PC-3 (cell line): ENCODE measurements around the gene POLA1. TPM values are rescaled to one million over a fixed set of nuclear protein-coding genes. Genes with fewer than 3 reads are reported as not detected.
A peak's percentile ranks its signal among the peaks of the same experiment; 100 is the strongest.

Experiments used
- ATAC-seq: fragments of 200-7000 bp; cut with Tn5 transposase; 2 replicates; pipeline ENCODE4 v1.9.1; 2020; ENCODE audit warnings: mild to moderate bottlenecking, moderate library complexity
- BruUV-seq: library from RNA; stranded (reverse); fragments of 400-500 nt; replicated peaks from 2 replicates; lab custom pipeline; 2021; lab: Mats Ljungman, UMichigan
- CTCF ChIA-PET: fragments of 300-600 bp; sonication (Branson Sonifier 250); formaldehyde crosslinking; loops from one replicate; lab custom pipeline; 2022; ENCODE audit warnings: antibody characterized with exemption; lab: Charles Lee
- POLR2A ChIA-PET: fragments of 300-600 bp; sonication (Branson Sonifier 250); formaldehyde crosslinking; loops from one replicate; lab custom pipeline; 2022; ENCODE audit warnings: antibody characterized with exemption; ENCODE audit not compliant: unreplicated experiment; lab: Charles Lee
- DNase-seq: peaks from one replicate; pipeline ENCODE4 v3.0.0-alpha.2; 2015
- H2AFZ ChIP-seq: fragments of 300-600 bp; sonication (generic); 2 replicates; pipeline ENCODE4 v1.6.0; 2016; ENCODE audit warnings: antibody characterized with exemption, low read length
- H3F3A ChIP-seq: fragments of 300-600 bp; sonication (generic); one replicate; pipeline ENCODE4 v1.6.0; 2017; ENCODE audit warnings: antibody characterized with exemption, low read length, control low read depth, mild to moderate bottlenecking; ENCODE audit not compliant: unreplicated experiment
- H3K27ac ChIP-seq: fragments of 300-600 bp; sonication (generic); 2 replicates; pipeline ENCODE4 v1.5.1; 2016; ENCODE audit warnings: mild to moderate bottlenecking, low read length
- H3K27me3 ChIP-seq: fragments of 300-600 bp; sonication (generic); 2 replicates; pipeline ENCODE4 v1.6.1; 2016; ENCODE audit warnings: low read length, mixed read lengths
- H3K36me3 ChIP-seq: fragments of 300-600 bp; sonication (generic); 2 replicates; pipeline ENCODE4 v1.6.1; 2016; ENCODE audit warnings: low read depth, mixed run types, low read length, mixed read lengths
- H3K4me1 ChIP-seq: fragments of 300-600 bp; sonication (generic); 2 replicates; pipeline ENCODE4 v1.5.1; 2016; ENCODE audit warnings: low read length; ENCODE audit not compliant: insufficient read depth
- H3K4me2 ChIP-seq: fragments of 300-600 bp; sonication (generic); 2 replicates; pipeline ENCODE4 v1.6.0; 2016; ENCODE audit warnings: low read length
- H3K4me3 ChIP-seq: fragments of 300-600 bp; sonication (generic); 2 replicates; pipeline ENCODE4 v1.5.1; 2016; ENCODE audit warnings: mild to moderate bottlenecking, low read length, mixed read lengths
- H3K79me2 ChIP-seq: fragments of 300-600 bp; sonication (generic); 2 replicates; pipeline ENCODE4 v1.6.1; 2017; ENCODE audit warnings: low read length, mixed read lengths
- H3K9ac ChIP-seq: fragments of 300-600 bp; sonication (generic); 2 replicates; pipeline ENCODE4 v1.6.0; 2016; ENCODE audit warnings: mild to moderate bottlenecking, low read length
- H3K9me2 ChIP-seq: fragments of 300-600 bp; sonication (generic); replicated peaks from 2 replicates; pipeline ENCODE4 v1.6.1; 2016; ENCODE audit warnings: mixed run types, low read length, mixed read lengths
- H3K9me3 ChIP-seq: fragments of 300-600 bp; sonication (generic); 2 replicates; pipeline ENCODE4 v1.6.1; 2016; ENCODE audit warnings: low read length, mixed read lengths
- H4K20me1 ChIP-seq: fragments of 300-600 bp; sonication (generic); 2 replicates; pipeline ENCODE4 v1.6.1; 2016; ENCODE audit warnings: low read length, mixed read lengths
- EZH2 ChIP-seq: fragments of 300-600 bp; sonication (generic); IDR thresholded peaks from one replicate; pipeline ENCODE4 v1.6.1; 2017; ENCODE audit warnings: antibody characterized with exemption, mild to moderate bottlenecking, low read length; ENCODE audit not compliant: unreplicated experiment
- EZH2phosphoT487 ChIP-seq: fragments of 300-600 bp; sonication (generic); IDR thresholded peaks from 2 replicates; pipeline ENCODE4 v1.6.1; 2018; ENCODE audit warnings: mild to moderate bottlenecking, antibody characterized with exemption, low read length, borderline replicate concordance
- intact Hi-C: fragments of 100-400 bp; cut with micrococcal nuclease; formaldehyde crosslinking; loops from 2 replicates; pipeline ENCODE4 v1.9.0; 2023
- total RNA-seq: library from RNA; depleted of rRNA; stranded (reverse); fragments of >200 nt; gene quantifications from 2 replicates; pipeline ENCODE4 v1.2.3, GENCODE V29; 2014
- TF ChIP-seq, protein P1 (sequence below): fragments of 300-600 bp; sonication (generic); conservative IDR thresholded peaks from 2 replicates; pipeline ENCODE4 v1.5.1; 2017; ENCODE audit warnings: antibody characterized with exemption, low read depth, mild to moderate bottlenecking, low read length

The POLA1 gene
- total RNA-seq, 1 experiment from 2014 or later: 19.6 TPM

DNA sequence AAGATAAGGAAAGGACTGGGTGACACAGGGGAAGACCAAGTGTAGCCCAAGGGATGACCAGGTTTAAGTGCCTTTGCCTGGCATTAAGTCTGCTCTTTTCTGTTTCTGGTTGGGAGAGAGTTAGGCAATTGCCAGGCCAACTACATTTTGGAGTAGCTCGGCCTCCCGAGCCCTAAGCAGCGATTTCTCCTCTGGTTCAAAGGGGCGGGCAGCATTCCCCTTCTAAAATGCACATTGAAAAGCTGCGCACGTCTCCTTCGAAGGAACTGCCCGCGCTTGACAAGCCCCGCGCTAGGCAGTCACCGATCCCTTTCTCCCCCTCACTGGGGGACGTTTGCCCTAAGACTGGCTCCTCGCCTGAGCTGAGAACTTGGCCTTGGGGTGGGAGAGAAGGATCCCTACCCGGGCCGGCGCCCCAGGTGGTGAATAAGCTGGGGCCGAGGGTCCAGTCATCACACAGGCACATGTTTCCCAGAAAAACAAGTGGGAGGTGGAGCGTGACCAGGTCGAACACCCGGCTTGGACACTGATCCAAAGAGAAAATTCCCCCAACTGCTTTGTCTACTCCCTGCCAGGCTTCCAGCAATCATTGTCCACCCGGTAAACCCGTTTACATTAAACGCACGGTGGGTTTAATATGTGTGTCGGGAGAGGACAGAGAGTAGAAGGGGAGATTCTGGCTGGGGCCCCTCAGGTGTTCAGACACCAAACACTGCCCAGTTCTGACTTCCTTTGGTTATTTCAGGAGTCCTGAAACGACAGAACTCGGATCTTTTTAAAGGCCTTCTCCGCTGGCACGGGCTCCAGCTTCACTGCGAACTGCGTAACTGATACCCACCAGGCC, 318.1 kb downstream of the POLA1 start:
- CTCF ChIA-PET: no interaction called here
- intact Hi-C loops: no loop called here
- Histone ChIP-seq H3K27ac (no peak overlapping the region), H3K27me3 (peaks cover 56% of the 10 kb centered on the region), H3K9ac (no peak overlapping the region), H3K9me2 (no peaks in the 10 kb centered on the region), H3K4me3 (no peak overlapping the region), H3K4me1 (no peaks in the 10 kb centered on the region), H2AFZ (no peak overlapping the region), H3K9me3 (no peaks in the 10 kb centered on the region), H3K4me2 (no peak overlapping the region), H3K79me2 (no peaks in the 10 kb centered on the region), H4K20me1 (no peaks in the 10 kb centered on the region), H3K36me3 (no peaks in the 10 kb centered on the region), H3F3A (no peaks in the 10 kb centered on the region)
- DNase-seq (no peak), ATAC-seq (no peak; the same call in 1 of the 2 replicates)
- BruUV-seq: no TSS peak
- POLR2A ChIA-PET: interaction anchor here (0.5 kb wide), 1 partner anchor 133 kb away, joined by 8 read pairs; no protein-coding TSS in a partner anchor
- TF ChIP-seq EZH2 (no peak), EZH2phosphoT487 (no peak)
- TF ChIP-seq, protein P1, sequence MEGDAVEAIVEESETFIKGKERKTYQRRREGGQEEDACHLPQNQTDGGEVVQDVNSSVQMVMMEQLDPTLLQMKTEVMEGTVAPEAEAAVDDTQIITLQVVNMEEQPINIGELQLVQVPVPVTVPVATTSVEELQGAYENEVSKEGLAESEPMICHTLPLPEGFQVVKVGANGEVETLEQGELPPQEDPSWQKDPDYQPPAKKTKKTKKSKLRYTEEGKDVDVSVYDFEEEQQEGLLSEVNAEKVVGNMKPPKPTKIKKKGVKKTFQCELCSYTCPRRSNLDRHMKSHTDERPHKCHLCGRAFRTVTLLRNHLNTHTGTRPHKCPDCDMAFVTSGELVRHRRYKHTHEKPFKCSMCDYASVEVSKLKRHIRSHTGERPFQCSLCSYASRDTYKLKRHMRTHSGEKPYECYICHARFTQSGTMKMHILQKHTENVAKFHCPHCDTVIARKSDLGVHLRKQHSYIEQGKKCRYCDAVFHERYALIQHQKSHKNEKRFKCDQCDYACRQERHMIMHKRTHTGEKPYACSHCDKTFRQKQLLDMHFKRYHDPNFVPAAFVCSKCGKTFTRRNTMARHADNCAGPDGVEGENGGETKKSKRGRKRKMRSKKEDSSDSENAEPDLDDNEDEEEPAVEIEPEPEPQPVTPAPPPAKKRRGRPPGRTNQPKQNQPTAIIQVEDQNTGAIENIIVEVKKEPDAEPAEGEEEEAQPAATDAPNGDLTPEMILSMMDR: no peak

DNA sequence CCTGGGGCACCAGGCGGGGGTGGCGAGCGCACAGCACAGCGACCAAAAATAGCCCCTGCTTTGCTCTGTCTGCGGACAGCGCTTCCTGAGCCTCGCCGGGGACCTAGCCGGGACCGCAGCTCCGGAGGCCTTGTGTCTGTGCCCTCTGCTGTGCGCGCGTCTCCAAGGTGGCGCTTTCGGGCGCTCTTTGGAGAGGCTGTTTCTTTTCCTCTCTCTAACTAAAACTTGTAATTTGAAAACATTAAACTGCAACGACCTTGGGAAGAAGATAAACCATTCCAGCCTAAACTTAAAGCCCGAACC, 318.7 kb downstream of the POLA1 start:
- Histone ChIP-seq H3K9ac (no peak overlapping the region), H4K20me1 (no peaks in the 10 kb centered on the region), H2AFZ (no peak overlapping the region), H3K9me2 (no peaks in the 10 kb centered on the region), H3K27ac (no peak overlapping the region), H3K4me2 (no peak overlapping the region), H3K4me3 (no peak overlapping the region), H3F3A (no peaks in the 10 kb centered on the region), H3K9me3 (no peaks in the 10 kb centered on the region), H3K79me2 (no peaks in the 10 kb centered on the region), H3K27me3 (peaks cover 56% of the 10 kb centered on the region), H3K36me3 (no peaks in the 10 kb centered on the region), H3K4me1 (no peaks in the 10 kb centered on the region)
- TF ChIP-seq, protein P1: no peak
- TF ChIP-seq EZH2 (no peak), EZH2phosphoT487 (no peak)
- intact Hi-C loops: no loop called here
- no peak for DNase-seq
- CTCF ChIA-PET: no interaction called here
- peak; percentile 37 for ATAC-seq
- no TSS peak for BruUV-seq
- POLR2A ChIA-PET: no interaction called here
